ENCODE measurements around the gene DCC.

- no peak for TF ChIP-seq CTCF (IDR thresholded peaks at IDR 0.05)
- TF ChIP-seq POLR2A (IDR thresholded peaks at IDR 0.05) = no peak
- TF ChIP-seq POLR2AphosphoS5 (IDR thresholded peaks at IDR 0.05) = no peak
Measured at GRCh38 chr18:52679354-52679753, 339.4 kb downstream of the DCC start.

Measured in transverse colon (tissue), 4 donors.